Medulla oblongata (tissue), 1 donor: Measurements from ENCODE around the gene SLC25A21.
"Not testable (repeated sequence)": the region's sequence is repeated elsewhere in the genome, so short reads cannot be mapped to it uniquely, and the experiment has no call there.

Experiments used
- DNase-seq: peaks from one replicate; pipeline ENCODE4 v3.0.0-alpha.2; 2015; ENCODE audit errors: extremely low spot score

Gene SLC25A21

GRCh38 chr14:36869125-36869524 lies 303.3 kb downstream of the SLC25A21 start:
- DNase-seq: no peak

GRCh38 chr14:36866867-36867266 lies 305.5 kb downstream of the SLC25A21 start:
- DNase-seq: no peak

- no peak for DNase-seq
These were observed 309.1 kb downstream of the SLC25A21 start for GRCh38 chr14:36863271-36863670.

- DNase-seq: not testable (repeated sequence)
These were observed 310.2 kb downstream of the SLC25A21 start for GRCh38 chr14:36862237-36862636.

- DNase-seq: no peak
These were observed 311.6 kb downstream of the SLC25A21 start for GRCh38 chr14:36860831-36861230.

- DNase-seq: no peak
These were observed 313.3 kb downstream of the SLC25A21 start for GRCh38 chr14:36859119-36859518.

GRCh38 chr14:36857842-36858445 lies 314.5 kb downstream of the SLC25A21 start:
- DNase-seq: no peak

GRCh38 chr14:36857136-36857535 lies 315.3 kb downstream of the SLC25A21 start:
- no peak for DNase-seq

- DNase-seq: no peak
These were observed 316.1 kb downstream of the SLC25A21 start for GRCh38 chr14:36856095-36856878.

- no peak for DNase-seq
These were observed 317.0 kb downstream of the SLC25A21 start for GRCh38 chr14:36855396-36855795.

- DNase-seq: no peak
These were observed 319.3 kb downstream of the SLC25A21 start for GRCh38 chr14:36852981-36853691.

GRCh38 chr14:36848213-36848612 lies 324.2 kb downstream of the SLC25A21 start:
- no peak for DNase-seq

GRCh38 chr14:36847366-36847765 lies 325.0 kb downstream of the SLC25A21 start:
- no peak for DNase-seq

GRCh38 chr14:36845356-36846012 lies 326.9 kb downstream of the SLC25A21 start:
- DNase-seq: no peak

GRCh38 chr14:36844443-36845195 lies 327.8 kb downstream of the SLC25A21 start:
- no peak for DNase-seq

- no peak for DNase-seq
These were observed 329.0 kb downstream of the SLC25A21 start for GRCh38 chr14:36843410-36843809.

GRCh38 chr14:36835128-36835527 lies 337.3 kb downstream of the SLC25A21 start:
- DNase-seq: no peak

GRCh38 chr14:36834293-36834692 lies 338.1 kb downstream of the SLC25A21 start:
- DNase-seq: no peak

- DNase-seq: no peak
These were observed 342.9 kb downstream of the SLC25A21 start for GRCh38 chr14:36829547-36829946.

GRCh38 chr14:36827861-36828260 lies 344.5 kb downstream of the SLC25A21 start:
- DNase-seq: no peak

GRCh38 chr14:36826614-36827013 lies 345.8 kb downstream of the SLC25A21 start:
- no peak for DNase-seq
